SK-N-SH (cell line): ENCODE measurements around the gene MYLK4. TPM values are rescaled to one million over a fixed set of nuclear protein-coding genes. Genes with fewer than 3 reads are reported as not detected.

Experiments
- CTCF ChIA-PET: fragments of 300-600, 350-600 bp; formaldehyde crosslinking; extraction: SDS; loops from one replicate; lab custom pipeline; 2021; lab: Yijun Ruan, JAX
- POLR2A ChIA-PET: fragments of 350-600 bp; sonication (Branson Sonifier 250); formaldehyde crosslinking; extraction: SDS; loops from one replicate; lab custom pipeline; 2020; ENCODE audit warnings: antibody characterized with exemption, inconsistent platforms; lab: Yijun Ruan, JAX
- DNase-seq: peaks from one replicate; pipeline ENCODE4 v3.0.0; 2012
- H2AFZ ChIP-seq: fragments of 200-600 bp; sonication (generic); 2 replicates; pipeline ENCODE4 v1.8.1; 2016; ENCODE audit warnings: antibody characterized with exemption, mild to moderate bottlenecking, low read depth
- H3F3A ChIP-seq: fragments of 200-600 bp; sonication (generic); replicated peaks from 2 replicates; pipeline ENCODE3; 2016; ENCODE audit warnings: antibody characterized with exemption, mild to moderate bottlenecking; ENCODE audit not compliant: insufficient read depth
- H3K27ac ChIP-seq, 2 experiments: fragments of 200-500 bp in 1 of 2; fragments of 200-600 bp in 1 of 2; sonication (Bioruptor generic) in 1 of 2; sonication (generic), shearing (Covaris generic) in 1 of 2; 2 replicates each; pipeline versions ENCODE4 v1.5.1 to v1.6.1; 2014 to 2016; ENCODE audit warnings: low read depth in 2 of 2, inconsistent platforms in 1 of 2, low read length in 1 of 2, mild to moderate bottlenecking in 1 of 2, mixed read lengths in 1 of 2
- H3K27me3 ChIP-seq: fragments of 200-600 bp; sonication (generic), shearing (Covaris generic); 2 replicates; pipeline ENCODE4 v1.6.1; 2016; ENCODE audit warnings: mixed run types; ENCODE audit not compliant: insufficient read depth
- H3K36me3 ChIP-seq, 2 experiments: fragments of 200-500 bp in 1 of 2; fragments of 200-600 bp in 1 of 2; sonication (Bioruptor generic) in 1 of 2; sonication (generic) in 1 of 2; replicated peaks in 1 of 2; 2 replicates each; pipeline versions ENCODE3 to v1.5.1; 2014 to 2016; ENCODE audit warnings: low read length in 1 of 2, mild to moderate bottlenecking in 1 of 2; ENCODE audit not compliant: insufficient read depth in 2 of 2, control insufficient read depth in 1 of 2
- H3K4me1 ChIP-seq, 2 experiments: fragments of 200-500 bp in 1 of 2; fragments of 200-600 bp in 1 of 2; sonication (Bioruptor generic) in 1 of 2; sonication (generic), shearing (Covaris generic) in 1 of 2; 2 replicates each; pipeline versions ENCODE4 v1.5.1 to v1.6.1; 2014 to 2016; ENCODE audit warnings: low read depth in 1 of 2, low read length in 1 of 2, mixed run types in 1 of 2; ENCODE audit not compliant: insufficient read depth in 2 of 2, control insufficient read depth in 1 of 2
- H3K4me2 ChIP-seq: fragments of 200-600 bp; sonication (generic), shearing (Covaris generic); 2 replicates; pipeline ENCODE4 v1.6.1; 2017; ENCODE audit warnings: mixed run types
- H3K4me3 ChIP-seq, 2 experiments: fragments of 200-500 bp in 1 of 2; fragments of 200-600 bp in 1 of 2; sonication (Bioruptor generic) in 1 of 2; sonication (generic), shearing (Covaris generic) in 1 of 2; 2 replicates each; pipeline versions ENCODE4 v1.5.1 to v1.8.1; 2014 to 2016; ENCODE audit warnings: low read depth in 2 of 2, inconsistent platforms in 1 of 2, low read length in 1 of 2, mild to moderate bottlenecking in 1 of 2, mixed read lengths in 1 of 2, moderate library complexity in 1 of 2
- H3K79me2 ChIP-seq: fragments of 200-600 bp; sonication (generic); 2 replicates; pipeline ENCODE4 v1.8.1; 2017; ENCODE audit warnings: mild to moderate bottlenecking; ENCODE audit not compliant: insufficient read depth
- H3K9ac ChIP-seq: fragments of 200-600 bp; sonication (generic); 2 replicates; pipeline ENCODE4 v1.6.1; 2017; ENCODE audit warnings: mixed run types
- H3K9me2 ChIP-seq: fragments of 200-600 bp; sonication (generic); 2 replicates; pipeline ENCODE4 v1.6.1; 2017; ENCODE audit warnings: mixed run types
- H3K9me3 ChIP-seq: fragments of 200-600 bp; sonication (generic); 2 replicates; pipeline ENCODE4 v1.6.1; 2017; ENCODE audit warnings: mixed run types, mild to moderate bottlenecking, moderate library complexity
- H4K20me1 ChIP-seq: fragments of 200-600 bp; sonication (generic); 2 replicates; pipeline ENCODE4 v1.6.1; 2017; ENCODE audit warnings: mild to moderate bottlenecking, mixed run types; ENCODE audit not compliant: insufficient read depth
- EP300 ChIP-seq, 2 experiments: IDR thresholded peaks; 2 replicates each; pipeline versions ENCODE4 v1.4.0 to v1.6.1; 2012; ENCODE audit warnings: borderline replicate concordance in 1 of 2, low read depth in 1 of 2, low read length in 1 of 2
- FOSL2 ChIP-seq: IDR thresholded peaks from 2 replicates; pipeline ENCODE4 v1.4.0; 2012; ENCODE audit warnings: low read depth, mild to moderate bottlenecking, moderate library complexity, borderline replicate concordance
- FOXM1 ChIP-seq: IDR thresholded peaks from 2 replicates; pipeline ENCODE4 v1.4.0; 2012; ENCODE audit warnings: low read depth, mild to moderate bottlenecking
- GABPA ChIP-seq: IDR thresholded peaks from 2 replicates; pipeline ENCODE4 v1.4.0; 2012; ENCODE audit warnings: low read depth, mild to moderate bottlenecking
- IRF3 ChIP-seq: fragments of 150-350 bp; IDR thresholded peaks from 2 replicates; pipeline ENCODE4 v1.6.1; 2016; ENCODE audit warnings: mild to moderate bottlenecking, low read depth, low read length
- MAX ChIP-seq: IDR thresholded peaks from 2 replicates; pipeline ENCODE4 v1.4.0; 2012; ENCODE audit warnings: low read depth
- MEF2A ChIP-seq: IDR thresholded peaks from 2 replicates; pipeline ENCODE4 v1.4.0; 2012; ENCODE audit warnings: low read depth, borderline replicate concordance
- NRF1 ChIP-seq: IDR thresholded peaks from 2 replicates; pipeline ENCODE4 v1.6.1; 2012; ENCODE audit warnings: low read depth, mild to moderate bottlenecking, low read length
- PBX3 ChIP-seq: IDR thresholded peaks from 2 replicates; pipeline ENCODE4; 2012
- POLR2AphosphoS5 ChIP-seq: IDR thresholded peaks from 2 replicates; pipeline ENCODE4 v1.6.1; 2012; ENCODE audit warnings: low read depth, low read length
- RAD21 ChIP-seq: IDR thresholded peaks from 2 replicates; pipeline ENCODE4 v1.6.1; 2012; ENCODE audit warnings: mild to moderate bottlenecking, low read length
- REST ChIP-seq: IDR thresholded peaks from 2 replicates; pipeline ENCODE4 v1.6.1; 2012; ENCODE audit warnings: mild to moderate bottlenecking, low read depth, low read length, moderate library complexity
- RXRA ChIP-seq: IDR thresholded peaks from 2 replicates; pipeline ENCODE4 v1.4.0; 2012; ENCODE audit warnings: low read depth, mild to moderate bottlenecking, borderline replicate concordance
- SMC3 ChIP-seq: IDR thresholded peaks from 2 replicates; pipeline ENCODE4 v1.6.1; 2012; ENCODE audit warnings: low read depth, low read length, improper control_type of control experiment
- TAF1 ChIP-seq: IDR thresholded peaks from 2 replicates; pipeline ENCODE4 v1.6.1; 2012; ENCODE audit warnings: low read depth, mild to moderate bottlenecking, low read length, moderate library complexity, borderline replicate concordance
- TCF12 ChIP-seq: IDR thresholded peaks from 2 replicates; pipeline ENCODE4 v1.4.0; 2012
- TEAD4 ChIP-seq: IDR thresholded peaks from 2 replicates; pipeline ENCODE4 v1.4.0; 2012; ENCODE audit warnings: mild to moderate bottlenecking, borderline replicate concordance; ENCODE audit not compliant: insufficient read depth
- YY1 ChIP-seq: IDR thresholded peaks from 2 replicates; pipeline ENCODE4 v1.4.0; 2012; ENCODE audit warnings: low read depth, mild to moderate bottlenecking
- ZBTB33 ChIP-seq: IDR thresholded peaks from 2 replicates; pipeline ENCODE4 v1.4.0; 2012; ENCODE audit warnings: low read depth, borderline replicate concordance
- WGBS: methylation state at CpG from one replicate; pipeline ENCODE4 v1.1.6; 2017; ENCODE audit warnings: low lambda C conversion rate; 5-methylcytosine and 5-hydroxymethylcytosine counted together
- polyA plus RNA-seq, 3 experiments: library from polyadenylated mRNA; depleted of rRNA; stranded (reverse); fragments of >200 nt; gene quantifications; 2 replicates each; pipeline ENCODE4 v1.2.3, GENCODE V29; 2012

Gene MYLK4
- polyA plus RNA-seq, 1 of the 3 experiments (the other 2 are of a cell fraction), result 0.16 TPM

- H3K36me3 ChIP-seq, result no peaks in the 10 kb centered on the region
- TF ChIP-seq RXRA, result no peak
- TF ChIP-seq ZBTB33, result no peak
- TF ChIP-seq TEAD4, result no peak
- TF ChIP-seq PBX3, result no peak
- TF ChIP-seq TAF1, result no peak
- TF ChIP-seq NRF1, result no peak
- TF ChIP-seq EP300 (IDR thresholded peaks at IDR 0.05; ENCODE audit: borderline replicate concordance in 1 of 2, low read depth in 1 of 2, low read length in 1 of 2), result no peak
- TF ChIP-seq FOXM1, result no peak
- no peak for TF ChIP-seq YY1
- no peak for TF ChIP-seq POLR2AphosphoS5
- no peak for TF ChIP-seq FOSL2
- TF ChIP-seq, all 33 proteins: peak for 0
- ChIA-PET POLR2A (no interaction called here), CTCF (no interaction called here)
- H3K4me2 ChIP-seq, result no peak overlapping the region
- H3K4me1 ChIP-seq, result peaks cover 0 to 4% of the 10 kb centered on the region in 2 experiments; a peak in 1 of 4 replicates
- DNase-seq, result no peak
- H3K4me3 ChIP-seq, result no peak overlapping the region
- no peaks in the 10 kb centered on the region for H3K9me2 ChIP-seq
- H4K20me1 ChIP-seq, result no peaks in the 10 kb centered on the region
- H2AFZ ChIP-seq, result no peak overlapping the region
- no peaks in the 10 kb centered on the region for H3K9me3 ChIP-seq
- H3K27ac ChIP-seq, result no peak overlapping the region
- no peaks in the 10 kb centered on the region for H3K79me2 ChIP-seq
- H3K27me3 ChIP-seq, result no peaks in the 10 kb centered on the region
- 50% methylated on average over 3 of the region's 3 CpGs for WGBS
- no peaks in the 10 kb centered on the region for H3F3A ChIP-seq
- H3K9ac ChIP-seq, result no peak overlapping the region
Measured at GRCh38 chr6:2721219-2721618, 29.5 kb downstream of the MYLK4 start.

GRCh38 chr6:2719093-2719455 is 31.6 kb downstream of the MYLK4 start:
- peaks cover 8% of the 10 kb centered on the region for H3F3A ChIP-seq
- WGBS, result 63% methylated on average over 2 of the region's 2 CpGs
- no peak for TF ChIP-seq SMC3
- no peak for TF ChIP-seq IRF3
- no peak for TF ChIP-seq RAD21
- TF ChIP-seq YY1, result no peak
- no peak for TF ChIP-seq MEF2A
- no peak for TF ChIP-seq TCF12
- no peak for TF ChIP-seq GABPA
- TF ChIP-seq TEAD4, result no peak
- TF ChIP-seq MAX, result no peak
- no peak for TF ChIP-seq REST
- TF ChIP-seq, all 33 proteins: peak for 0
- no peak overlapping the region for H3K9ac ChIP-seq
- no peak for DNase-seq
- H2AFZ ChIP-seq, result no peak overlapping the region
- no peaks in the 10 kb centered on the region for H3K27me3 ChIP-seq
- no peaks in the 10 kb centered on the region for H3K79me2 ChIP-seq
- no peaks in the 10 kb centered on the region for H3K9me3 ChIP-seq
- no peaks in the 10 kb centered on the region for H3K9me2 ChIP-seq
- H4K20me1 ChIP-seq, result no peaks in the 10 kb centered on the region
- no peak overlapping the region for H3K4me2 ChIP-seq
- H3K4me1 ChIP-seq, result peaks cover 0 to 1% of the 10 kb centered on the region in 2 experiments; a peak in 1 of 4 replicates
- H3K36me3 ChIP-seq, result no peaks in the 10 kb centered on the region
- H3K4me3 ChIP-seq, result no peak overlapping the region
- H3K27ac ChIP-seq, result no peak overlapping the region
- ChIA-PET POLR2A (interaction anchor here (0.6 kb wide), 1 partner anchor 510 kb away, joined by 3 read pairs; no protein-coding TSS in a partner anchor), CTCF (interaction anchor here (1.5 to 1.6 kb wide), 2 partner anchors 14 to 19 kb away, joined by 3 to 8 read pairs; no protein-coding TSS in a partner anchor)
